ENCODE data around the gene VPS41. TPM values are rescaled to one million over a fixed set of nuclear protein-coding genes. Genes with fewer than 3 reads are reported as not detected.

Gene VPS41
- total RNA-seq, 1 donor from 2014 or later, result 103 TPM

Other genes with a start within 250 kb of the VPS41 start
- 7.9 TPM for gene POU6F2, start 68.7 kb upstream of the VPS41 start, total RNA-seq

All from mucosa of gallbladder (tissue), 1 donor.